GM06990 (cell line): ENCODE results near the gene MTG2.
A peak's percentile ranks its signal among the peaks of the same experiment; 100 is the strongest.
"Not testable (repeated sequence)": the region's sequence is repeated elsewhere in the genome, so short reads cannot be mapped to it uniquely, and the experiment has no call there.

Experiments used
- DNase-seq: peaks from one replicate; pipeline ENCODE4 v3.0.0-alpha.2; 2011; ENCODE audit not compliant: insufficient read length; ENCODE audit errors: extremely low read depth
- H3K27me3 ChIP-seq: replicated peaks from 2 replicates; pipeline ENCODE4 v1.6.0; 2011; ENCODE audit warnings: low read length; ENCODE audit not compliant: control insufficient read depth, insufficient read depth
- H3K36me3 ChIP-seq: 2 replicates; pipeline ENCODE4 v1.5.1; 2011; ENCODE audit warnings: low read length; ENCODE audit not compliant: control insufficient read depth, insufficient read depth
- H3K4me3 ChIP-seq: replicated peaks from 2 replicates; pipeline ENCODE4 v1.5.1; 2011; ENCODE audit warnings: low read depth, mild to moderate bottlenecking, control low read depth, low read length
- CTCF ChIP-seq: IDR thresholded peaks from 2 replicates; pipeline ENCODE4 v1.5.1; 2011; ENCODE audit warnings: low read length, control low read depth, mild to moderate bottlenecking, inconsistent platforms; ENCODE audit not compliant: insufficient read depth, poor library complexity, severe bottlenecking

The MTG2 gene

GRCh38 chr20:62143957-62144825 is 38.6 kb upstream of the MTG2 start:
- no peak for TF ChIP-seq CTCF
- DNase-seq: peak; percentile 69
- H3K36me3 ChIP-seq: peaks cover 11% of the 10 kb centered on the region

GRCh38 chr20:62145688-62146018 is 37.2 kb upstream of the MTG2 start:
- H3K27me3 ChIP-seq: no peaks in the 10 kb centered on the region
- no peak for DNase-seq
- H3K4me3 ChIP-seq: no peak overlapping the region
- peaks cover 2% of the 10 kb centered on the region for H3K36me3 ChIP-seq
- no peak for TF ChIP-seq CTCF

More at GRCh38 chr20:62143957-62144825, 38.6 kb upstream of the MTG2 start:
- no peaks in the 10 kb centered on the region for H3K27me3 ChIP-seq
- peak overlapping the region; percentile 79 for H3K4me3 ChIP-seq

GRCh38 chr20:62146019-62146755 is 36.6 kb upstream of the MTG2 start:
- no peak for DNase-seq
- no peak for TF ChIP-seq CTCF
- Histone ChIP-seq H3K36me3 (no peaks in the 10 kb centered on the region; the same call in 1 of the 2 replicates), H3K27me3 (no peaks in the 10 kb centered on the region), H3K4me3 (no peak overlapping the region)

- no peak for DNase-seq
- no peak for TF ChIP-seq CTCF
- no peak overlapping the region for H3K4me3 ChIP-seq
- no peaks in the 10 kb centered on the region; the same call in 1 of the 2 replicates for H3K36me3 ChIP-seq
- no peaks in the 10 kb centered on the region for H3K27me3 ChIP-seq
Observed at GRCh38 chr20:62147125-62147524, 35.7 kb upstream of the MTG2 start.

- Histone ChIP-seq H3K36me3 (no peaks in the 10 kb centered on the region; the same call in 1 of the 2 replicates), H3K27me3 (no peaks in the 10 kb centered on the region), H3K4me3 (no peak overlapping the region)
- no peak for DNase-seq
- TF ChIP-seq CTCF: no peak
Observed at GRCh38 chr20:62147528-62147927, 35.3 kb upstream of the MTG2 start.

GRCh38 chr20:62148383-62148782 is 34.4 kb upstream of the MTG2 start:
- not testable (repeated sequence) for H3K36me3 ChIP-seq, DNase-seq, H3K27me3 ChIP-seq, H3K4me3 ChIP-seq
